Cardiac fibroblast (primary cell): Measurements from ENCODE around the gene MSH3.
"Not testable (repeated sequence)": the region's sequence is repeated elsewhere in the genome, so short reads cannot be mapped to it uniquely, and the experiment has no call there.

Source experiments
- DNase-seq, 2 donors: peaks; one replicate each; pipeline versions ENCODE4 v3.0.0 to v3.0.0-alpha.2; 2010; ENCODE audit warnings: low read depth in 2 of 2
- H3K4me3 ChIP-seq, 2 donors: replicated peaks in 1 of 2; 1 replicate in 1 of 2; 2 replicates in 1 of 2; pipeline ENCODE4 v1.5.1; 2011; ENCODE audit warnings: low read depth in 2 of 2, low read length in 2 of 2, mild to moderate bottlenecking in 2 of 2, moderate library complexity in 1 of 2
- TF ChIP-seq, protein P1 (sequence below): IDR thresholded peaks from one replicate; pipeline ENCODE4 v1.5.1; 2011; ENCODE audit warnings: low read depth, mild to moderate bottlenecking, low read length, inconsistent platforms

Gene MSH3

DNA sequence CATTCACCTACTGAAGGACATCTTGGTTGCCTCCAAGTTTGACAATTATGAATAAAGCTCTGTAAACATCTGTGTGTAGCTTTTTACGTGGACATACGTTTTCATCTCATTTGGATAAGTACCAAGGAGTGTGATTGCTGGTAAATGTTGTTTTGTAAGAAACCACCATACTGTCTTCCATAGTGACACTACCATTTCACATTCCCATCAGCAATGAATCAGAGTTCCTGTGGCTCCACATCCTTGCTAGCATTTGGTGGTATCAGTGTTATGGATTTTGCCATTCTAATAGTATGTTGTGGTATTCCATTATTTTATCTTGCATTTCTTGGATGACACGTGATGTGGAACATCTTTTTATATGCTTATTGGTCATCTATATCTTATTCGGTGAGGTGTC is 227.3 kb downstream of the MSH3 start:
- TF ChIP-seq, protein P1, sequence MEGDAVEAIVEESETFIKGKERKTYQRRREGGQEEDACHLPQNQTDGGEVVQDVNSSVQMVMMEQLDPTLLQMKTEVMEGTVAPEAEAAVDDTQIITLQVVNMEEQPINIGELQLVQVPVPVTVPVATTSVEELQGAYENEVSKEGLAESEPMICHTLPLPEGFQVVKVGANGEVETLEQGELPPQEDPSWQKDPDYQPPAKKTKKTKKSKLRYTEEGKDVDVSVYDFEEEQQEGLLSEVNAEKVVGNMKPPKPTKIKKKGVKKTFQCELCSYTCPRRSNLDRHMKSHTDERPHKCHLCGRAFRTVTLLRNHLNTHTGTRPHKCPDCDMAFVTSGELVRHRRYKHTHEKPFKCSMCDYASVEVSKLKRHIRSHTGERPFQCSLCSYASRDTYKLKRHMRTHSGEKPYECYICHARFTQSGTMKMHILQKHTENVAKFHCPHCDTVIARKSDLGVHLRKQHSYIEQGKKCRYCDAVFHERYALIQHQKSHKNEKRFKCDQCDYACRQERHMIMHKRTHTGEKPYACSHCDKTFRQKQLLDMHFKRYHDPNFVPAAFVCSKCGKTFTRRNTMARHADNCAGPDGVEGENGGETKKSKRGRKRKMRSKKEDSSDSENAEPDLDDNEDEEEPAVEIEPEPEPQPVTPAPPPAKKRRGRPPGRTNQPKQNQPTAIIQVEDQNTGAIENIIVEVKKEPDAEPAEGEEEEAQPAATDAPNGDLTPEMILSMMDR: no peak
- DNase-seq: no peak
- no peak overlapping the region for H3K4me3 ChIP-seq

DNA sequence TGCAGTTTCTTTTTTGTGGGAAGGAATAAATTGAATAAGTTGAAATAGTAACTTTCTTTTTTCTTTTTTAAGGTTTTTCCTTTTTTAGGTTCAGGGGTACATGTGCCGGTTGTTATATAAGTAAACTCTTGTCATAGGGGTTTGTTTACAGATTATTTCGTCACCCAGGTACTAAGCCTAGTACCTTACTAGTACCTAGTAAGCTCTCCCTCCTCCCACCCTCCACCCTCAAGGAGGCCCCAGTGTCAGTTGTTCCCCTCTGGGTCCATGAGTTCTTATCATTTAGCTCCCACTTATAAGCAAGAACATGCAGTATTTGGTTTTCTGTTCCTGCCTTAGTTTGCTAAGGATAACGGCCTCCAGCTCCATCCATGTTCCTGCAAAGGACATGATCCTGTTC is 228.9 kb downstream of the MSH3 start:
- not testable (repeated sequence) for H3K4me3 ChIP-seq, DNase-seq

DNA sequence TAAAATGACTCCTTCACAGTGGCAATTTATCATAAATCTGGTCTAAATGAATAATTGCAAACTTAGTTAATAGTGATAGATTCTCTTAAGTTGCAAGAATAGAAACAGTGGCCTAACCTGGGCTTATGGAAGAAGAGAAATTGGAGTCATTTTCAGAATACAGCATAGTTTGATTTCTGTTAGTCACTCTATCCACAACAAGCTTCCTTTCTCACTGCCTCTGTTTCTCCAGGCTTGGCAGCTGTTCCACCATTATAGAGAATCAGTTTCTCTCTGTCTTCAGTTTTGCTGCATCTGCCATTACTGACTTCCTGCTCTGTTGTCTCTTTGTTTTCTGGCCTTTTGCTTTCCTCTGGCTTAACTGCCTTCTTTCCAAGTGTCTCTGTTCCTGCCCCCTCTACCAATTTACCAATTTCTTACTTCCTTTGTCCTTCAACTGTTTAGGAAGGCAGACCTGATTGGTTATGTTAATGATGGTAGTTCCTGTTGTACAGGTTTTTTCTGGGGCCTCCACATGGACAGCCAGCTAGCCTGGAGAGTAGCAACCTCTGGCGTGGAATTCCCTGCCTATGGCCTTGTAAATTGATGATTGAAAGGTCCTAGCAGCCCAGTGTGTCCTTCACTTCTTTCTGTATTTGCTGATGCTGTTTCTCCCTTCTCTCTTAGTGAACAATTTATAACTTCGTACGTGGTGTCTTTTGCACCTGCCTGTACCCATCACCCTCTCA is 229.8 kb downstream of the MSH3 start:
- no peak overlapping the region for H3K4me3 ChIP-seq
- DNase-seq: no peak
- TF ChIP-seq, protein P1: no peak

DNA sequence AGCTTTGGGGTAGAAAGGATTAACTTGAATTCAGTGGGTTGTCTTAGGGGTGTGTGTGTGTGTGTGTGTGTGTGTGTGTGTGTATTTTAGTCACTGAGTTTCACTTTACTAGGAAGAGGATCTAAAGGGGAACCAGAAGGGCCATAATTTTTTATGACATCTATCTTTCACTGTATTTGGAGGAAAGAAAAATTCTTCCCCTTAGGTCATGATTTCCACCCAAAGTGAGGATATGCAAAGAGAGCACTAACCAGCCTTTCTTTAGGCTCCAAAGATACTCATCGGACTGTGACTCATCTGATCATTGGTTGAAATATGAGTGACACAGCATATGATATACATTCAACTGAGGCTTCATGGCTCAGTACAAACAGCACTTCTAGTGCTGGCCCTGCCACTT is 230.5 kb downstream of the MSH3 start:
- TF ChIP-seq, protein P1: no peak
- DNase-seq: peak in 1 of 2 donors; percentile 9
- H3K4me3 ChIP-seq: no peak overlapping the region

DNA sequence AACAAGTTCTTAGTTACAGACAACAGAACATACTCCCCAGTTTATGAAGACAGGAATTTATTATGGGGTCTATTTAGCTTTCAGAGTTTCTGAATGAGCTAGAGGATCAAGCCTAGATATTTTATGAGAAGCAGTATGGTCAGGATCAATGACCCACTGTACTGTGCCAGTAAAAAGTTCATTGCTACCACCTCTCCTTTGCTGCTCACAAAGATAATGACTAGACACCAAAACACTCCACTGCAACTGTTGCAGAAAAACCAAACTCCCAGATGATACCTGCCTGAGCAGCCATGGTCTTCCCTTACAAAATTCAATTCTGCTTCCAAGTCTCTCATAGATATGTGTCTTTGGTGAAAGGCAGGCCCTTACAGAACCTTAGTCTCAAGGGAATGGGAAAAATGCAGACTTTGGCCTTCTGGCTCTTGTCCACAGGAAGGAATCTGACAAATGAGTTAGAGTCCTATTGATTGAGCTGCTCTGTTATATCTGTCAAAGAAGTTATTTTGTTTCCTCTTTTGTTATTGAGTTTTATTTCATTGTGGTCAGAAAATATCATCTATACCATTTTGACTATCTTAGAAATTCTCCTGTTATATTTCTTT is 231.0 kb downstream of the MSH3 start:
- peak; percentile 10 to 39 for DNase-seq

DNA sequence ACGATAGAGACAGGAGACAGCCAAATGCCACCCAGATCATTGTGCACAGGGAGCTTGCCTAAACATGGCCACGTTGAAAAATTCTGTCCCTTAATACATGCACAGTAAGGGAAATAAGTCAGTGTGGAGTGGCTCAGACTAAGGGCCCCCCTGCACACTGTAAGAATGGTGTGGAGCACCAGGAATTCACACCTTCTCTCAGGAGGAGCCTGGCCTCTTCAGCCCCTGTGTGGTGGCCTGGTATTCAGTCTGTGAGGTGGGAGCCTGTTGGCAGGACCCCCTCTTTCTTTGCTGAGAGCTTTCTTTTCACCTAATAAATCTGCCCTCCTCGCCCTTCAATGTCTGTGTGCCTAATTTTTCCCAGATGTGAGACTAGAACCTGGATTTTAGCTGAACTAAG is 239.6 kb downstream of the MSH3 start:
- DNase-seq: no peak
- TF ChIP-seq, protein P1: no peak
- H3K4me3 ChIP-seq: no peak overlapping the region

More for the DNA sequence above, 231.0 kb downstream of the MSH3 start:
- TF ChIP-seq, protein P1: no peak
- H3K4me3 ChIP-seq: no peak overlapping the region

DNA sequence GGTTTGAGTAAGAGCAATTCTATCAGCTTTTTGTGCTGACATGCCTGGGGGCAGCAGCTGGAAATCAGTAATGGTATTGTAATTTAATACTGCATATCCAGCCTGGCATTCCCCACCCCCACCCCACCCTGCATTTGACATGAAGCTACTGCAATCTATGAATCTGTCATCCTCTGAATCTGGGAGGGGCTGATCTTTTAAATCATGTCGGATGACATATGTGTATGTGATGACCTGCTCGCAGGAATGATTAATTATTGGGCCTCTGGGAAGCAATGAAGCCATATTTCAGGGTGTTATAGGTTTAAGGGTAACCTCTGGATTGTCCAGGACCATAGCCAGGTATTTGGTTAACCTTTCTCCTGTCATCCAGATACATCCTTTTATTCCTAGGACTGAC is 241.1 kb downstream of the MSH3 start:
- H3K4me3 ChIP-seq: no peak overlapping the region
- no peak for DNase-seq

DNA sequence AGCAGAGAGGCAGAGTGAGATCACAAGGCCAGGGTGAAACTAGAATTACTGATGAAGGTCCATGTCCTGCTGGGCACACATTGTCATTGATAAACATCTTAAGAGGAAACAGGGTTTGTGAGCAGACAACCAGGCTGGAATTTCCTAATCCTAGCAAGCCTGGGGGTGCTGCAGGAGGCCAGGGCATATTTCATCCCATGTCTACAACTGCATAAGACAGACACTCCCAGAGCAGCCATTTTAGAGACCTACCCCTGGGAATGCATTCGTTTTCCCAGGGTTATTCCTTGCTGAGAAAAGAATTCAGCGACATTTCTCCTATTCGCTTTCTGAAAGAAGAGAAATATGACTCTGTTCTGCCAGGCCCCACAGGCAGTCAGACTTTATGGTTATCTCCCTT is 248.2 kb downstream of the MSH3 start:
- not testable (repeated sequence) for H3K4me3 ChIP-seq, DNase-seq

More for the DNA sequence above, 241.1 kb downstream of the MSH3 start:
- TF ChIP-seq, protein P1: no peak
